ENCODE measurements around the gene RPS18. TPM values are rescaled to one million over a fixed set of nuclear protein-coding genes. Genes with fewer than 3 reads are reported as not detected.

The RPS18 gene
- total RNA-seq, 6 donors from 2014 or later = 535 to 2,038 (median 1,627) TPM

- TF ChIP-seq POLR2AphosphoS5 (IDR thresholded peaks at IDR 0.05) (no peak), CTCF (IDR thresholded peaks at IDR 0.05) (no peak), EP300 (IDR thresholded peaks at IDR 0.05) (no peak), POLR2A (IDR thresholded peaks at IDR 0.05) (no peak)
- ATAC-seq (ENCODE audit: low FRiP score in 2 of 2) (no peak), DNase-seq (no peak)
- Histone ChIP-seq H3K4me3 (no peak overlapping the region), H3K27me3 (no peaks in the 10 kb centered on the region), H3K9me3 (no peaks in the 10 kb centered on the region), H3K4me1 (peaks cover 54 to 70% (median 65%) of the 10 kb centered on the region in 4 donors), H3K27ac (peak overlapping the region in 1 of 4 donors; percentile 52), H3K36me3 (peaks cover 7 to 39% (median 33%) of the 10 kb centered on the region in 4 donors)
- 94 to 96% methylated on average over 3 of the region's 3 CpGs for WGBS, 2 donors
Measured at GRCh38 chr6:33319939-33320314, 48.1 kb downstream of the RPS18 start.

DNA sequence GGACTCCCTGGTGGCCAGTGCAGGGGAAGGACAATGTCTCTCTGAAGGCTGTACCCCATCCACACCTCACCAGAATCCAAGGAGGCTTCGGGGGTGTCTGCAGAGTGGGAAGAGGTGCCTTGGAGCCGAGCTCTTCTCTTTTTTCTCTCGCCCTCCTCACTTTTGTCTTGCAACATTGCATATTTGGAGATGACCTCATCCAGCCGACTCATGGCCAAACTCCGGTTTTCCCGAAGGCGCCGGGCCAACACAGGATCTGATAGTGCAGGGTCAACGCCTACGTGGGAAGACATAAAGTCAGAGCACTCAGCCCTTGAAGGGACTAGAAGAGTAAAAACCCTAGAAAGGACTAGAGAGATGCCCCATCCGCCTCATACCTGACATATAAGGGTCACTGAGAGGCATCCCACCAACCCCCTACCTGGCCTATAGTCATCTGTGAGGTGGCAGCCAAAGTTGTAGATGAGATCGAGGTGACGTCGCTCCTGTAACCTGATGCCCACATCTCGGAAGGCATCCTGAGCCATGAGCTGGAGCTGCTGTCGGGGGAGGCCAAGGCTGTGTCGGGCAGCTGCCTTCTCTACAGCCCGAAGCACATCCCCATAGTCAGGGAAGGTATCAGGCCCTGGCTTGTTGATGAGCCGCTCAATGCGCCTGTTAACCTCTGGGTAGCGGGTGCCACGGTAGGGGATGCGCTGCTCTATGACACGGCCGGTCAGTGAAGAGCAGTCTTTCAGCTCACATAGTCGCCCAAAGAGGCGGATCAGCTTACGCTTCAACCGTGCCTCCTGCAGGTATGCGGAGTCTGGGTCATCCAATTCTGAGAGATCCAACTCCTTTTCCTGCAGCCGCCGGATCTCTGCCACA lies 48.7 kb downstream of the RPS18 start:
- peaks cover 48 to 63% (median 59%) of the 10 kb centered on the region in 4 donors for H3K4me1 ChIP-seq
- peak overlapping the region in 2 of 4 donors; percentile 4 to 52 for H3K27ac ChIP-seq
- no peaks in the 10 kb centered on the region for H3K27me3 ChIP-seq
- no peak overlapping the region for H3K4me3 ChIP-seq
- H3K9me3 ChIP-seq = no peaks in the 10 kb centered on the region
- DNase-seq (no peak), ATAC-seq (ENCODE audit: low FRiP score in 2 of 2) (no peak)
- WGBS, 2 donors = 75 to 76% methylated on average over 26 to 31 of the region's 32 CpGs
- TF ChIP-seq CTCF (IDR thresholded peaks at IDR 0.05) (no peak), EP300 (IDR thresholded peaks at IDR 0.05) (no peak), POLR2A (IDR thresholded peaks at IDR 0.05) (no peak), POLR2AphosphoS5 (IDR thresholded peaks at IDR 0.05) (no peak)
- peaks cover 7 to 39% (median 33%) of the 10 kb centered on the region in 4 donors for H3K36me3 ChIP-seq

GRCh38 chr6:33321227-33321626 lies 49.4 kb downstream of the RPS18 start:
- ATAC-seq (ENCODE audit: low FRiP score in 2 of 2) (no peak), DNase-seq (no peak)
- H3K4me3 ChIP-seq = peak overlapping the region in 1 of 4 donors; percentile 89
- H3K27me3 ChIP-seq = no peaks in the 10 kb centered on the region
- no peaks in the 10 kb centered on the region for H3K9me3 ChIP-seq
- H3K4me1 ChIP-seq = peaks cover 48 to 58% (median 56%) of the 10 kb centered on the region in 4 donors
- no peak for TF ChIP-seq POLR2A (IDR thresholded peaks at IDR 0.05)
- TF ChIP-seq POLR2AphosphoS5 (IDR thresholded peaks at IDR 0.05) = no peak
- no peak for TF ChIP-seq EP300 (IDR thresholded peaks at IDR 0.05)
- no peak for TF ChIP-seq CTCF (IDR thresholded peaks at IDR 0.05)
- peak overlapping the region in 2 of 4 donors; percentile 95 to 97 for H3K27ac ChIP-seq
- H3K36me3 ChIP-seq = peaks cover 7 to 34% (median 31%) of the 10 kb centered on the region in 4 donors
- WGBS, 2 donors = 68 to 76% methylated on average over 8 to 9 of the region's 9 CpGs

- TF ChIP-seq POLR2AphosphoS5 (IDR thresholded peaks at IDR 0.05) = no peak
- TF ChIP-seq CTCF (IDR thresholded peaks at IDR 0.05) = no peak
- no peak for TF ChIP-seq EP300 (IDR thresholded peaks at IDR 0.05)
- no peak for TF ChIP-seq POLR2A (IDR thresholded peaks at IDR 0.05)
- peaks cover 36 to 43% (median 40%) of the 10 kb centered on the region in 4 donors for H3K4me1 ChIP-seq
- no peak for ATAC-seq (ENCODE audit: low FRiP score in 2 of 2)
- no peaks in the 10 kb centered on the region for H3K9me3 ChIP-seq
- H3K27me3 ChIP-seq = no peaks in the 10 kb centered on the region
- no peak for DNase-seq
- H3K4me3 ChIP-seq = peak overlapping the region; percentile 44 to 89 (median 87)
- 1 to 4% methylated on average over 12 of the region's 12 CpGs for WGBS, 2 donors
- H3K27ac ChIP-seq = peak overlapping the region; percentile 85 to 97 (median 94)
- H3K36me3 ChIP-seq = peaks cover 7 to 30% (median 28%) of the 10 kb centered on the region in 4 donors
Measured at GRCh38 chr6:33323623-33323948, 51.7 kb downstream of the RPS18 start.
